NCI-H345 treated with DMSO at 0.1 percent for 48 hours (cell line): ENCODE results near the gene TENM4.
A peak's percentile ranks its signal among the peaks of the same experiment; 100 is the strongest.

Source experiments
- DNase-seq: peaks from one replicate; lab custom pipeline; 2025; ENCODE audit not compliant: unreplicated experiment; lab: John Stamatoyannopoulos, UW

TENM4 gene

DNA sequence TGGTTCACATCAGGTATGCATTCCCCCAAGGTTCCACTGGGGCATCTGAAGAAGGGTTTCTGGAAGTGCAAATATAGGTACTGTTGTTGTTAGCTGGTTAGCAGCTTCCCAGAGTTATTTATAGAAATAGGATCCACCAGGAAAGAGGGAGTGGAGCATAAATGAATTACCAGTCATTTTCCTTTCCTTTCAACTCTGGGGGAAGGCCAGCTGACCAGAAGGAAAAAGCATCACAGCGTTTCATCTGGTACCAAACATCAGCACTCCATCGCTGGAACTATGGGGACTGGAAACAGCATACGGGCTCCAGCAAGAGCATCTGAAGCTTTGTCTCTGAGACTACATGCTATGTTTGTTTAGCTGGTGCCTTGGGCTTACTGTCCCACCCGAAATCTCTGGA lies 487.9 kb downstream of the TENM4 start:
- no peak for DNase-seq

DNA sequence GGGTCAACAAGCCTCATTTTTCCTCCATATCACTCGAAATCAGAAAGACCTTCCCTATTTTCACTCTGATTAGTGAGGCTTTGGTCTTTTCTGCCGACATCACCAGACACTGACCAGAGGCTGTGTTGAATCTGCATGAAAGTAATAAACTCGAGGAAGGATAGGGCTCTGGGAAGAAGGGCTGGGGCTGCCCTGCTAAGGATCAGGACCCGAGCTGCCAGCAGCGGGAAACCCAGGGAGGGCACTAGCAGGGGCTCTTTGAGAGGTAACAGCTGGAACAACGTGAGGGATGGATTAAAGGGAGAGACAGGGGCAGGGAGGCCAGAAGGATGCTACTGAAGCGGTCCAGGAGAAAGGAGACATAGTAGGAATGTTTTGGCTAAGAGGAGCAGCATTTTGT lies 488.7 kb downstream of the TENM4 start:
- DNase-seq: no peak

DNA sequence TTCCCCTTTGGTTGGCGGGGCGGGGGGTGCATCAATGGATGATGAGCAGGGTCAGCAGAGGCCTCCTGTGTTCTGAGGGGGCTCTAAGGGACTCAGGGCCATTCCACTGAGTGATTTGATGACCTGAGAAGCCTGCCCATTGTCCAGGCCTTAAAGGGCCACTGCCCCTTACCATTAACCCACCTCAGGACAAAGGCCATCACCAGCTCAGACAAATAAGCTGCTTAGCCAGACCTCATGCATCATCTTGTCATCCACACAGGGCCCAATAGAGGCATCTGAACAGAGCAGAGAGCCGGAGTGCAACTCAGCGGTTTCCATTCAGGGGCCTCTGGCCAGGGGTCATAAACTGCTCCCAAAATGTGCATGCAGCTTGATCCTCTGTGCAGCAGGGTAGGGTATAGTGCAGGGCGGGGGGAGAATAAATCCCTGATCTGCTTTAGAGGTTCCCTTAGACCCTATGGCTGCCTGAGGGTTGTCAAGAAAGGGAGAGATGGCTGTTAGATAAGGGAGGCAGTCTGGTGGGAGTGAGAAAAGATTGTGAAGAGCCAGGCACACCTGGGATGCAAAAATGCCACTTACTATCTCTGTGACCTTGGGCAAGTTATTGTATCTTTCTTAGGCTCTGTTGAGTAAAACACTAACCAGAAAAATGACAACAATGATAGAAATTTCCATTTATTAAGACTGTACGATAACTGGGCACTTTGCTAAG lies 490.7 kb downstream of the TENM4 start:
- DNase-seq: no peak

DNA sequence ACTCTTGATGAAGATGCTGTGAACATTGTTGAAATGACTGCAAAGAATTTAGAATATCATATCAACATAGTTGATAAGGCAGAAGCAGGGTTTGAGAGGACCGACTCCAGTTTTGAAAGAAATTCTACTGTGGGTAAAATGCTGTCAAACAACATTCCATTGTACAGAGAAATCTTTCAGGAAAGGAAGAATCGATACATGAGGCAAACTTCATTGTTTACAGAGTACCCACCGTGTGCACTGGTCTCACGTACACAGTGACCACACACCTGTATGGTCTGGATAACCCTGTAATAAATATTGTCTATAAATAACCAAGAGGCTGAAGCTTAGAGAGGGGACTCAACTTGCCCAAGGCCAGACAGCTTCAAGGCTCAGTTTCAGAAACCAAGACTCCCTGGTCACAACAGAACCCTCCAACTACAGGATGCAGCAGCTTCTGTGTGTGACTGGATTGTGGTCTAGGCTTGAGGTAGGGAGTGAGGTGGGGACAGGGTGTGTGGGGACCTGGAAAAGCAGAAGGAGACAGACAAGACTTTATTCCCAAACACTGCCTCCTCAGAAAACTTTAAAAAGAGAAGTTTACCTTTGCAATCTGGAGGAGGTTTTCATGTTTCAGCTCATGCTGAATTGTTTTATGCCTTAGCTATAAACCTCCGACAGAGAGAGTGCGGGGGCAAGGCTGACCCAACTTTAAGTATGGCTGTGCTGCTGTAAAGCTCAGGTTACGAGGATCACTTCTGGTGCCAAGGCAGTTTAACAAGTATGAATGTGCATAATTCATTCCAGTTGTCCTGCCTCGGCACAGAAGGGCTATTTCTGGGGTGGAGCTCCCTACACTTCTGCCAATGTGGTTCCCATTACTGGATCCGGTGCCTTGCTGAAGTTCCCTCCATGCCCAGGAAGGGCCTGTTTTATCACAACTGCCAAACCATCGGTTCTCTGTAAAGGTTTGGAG lies 493.6 kb downstream of the TENM4 start:
- DNase-seq: no peak

DNA sequence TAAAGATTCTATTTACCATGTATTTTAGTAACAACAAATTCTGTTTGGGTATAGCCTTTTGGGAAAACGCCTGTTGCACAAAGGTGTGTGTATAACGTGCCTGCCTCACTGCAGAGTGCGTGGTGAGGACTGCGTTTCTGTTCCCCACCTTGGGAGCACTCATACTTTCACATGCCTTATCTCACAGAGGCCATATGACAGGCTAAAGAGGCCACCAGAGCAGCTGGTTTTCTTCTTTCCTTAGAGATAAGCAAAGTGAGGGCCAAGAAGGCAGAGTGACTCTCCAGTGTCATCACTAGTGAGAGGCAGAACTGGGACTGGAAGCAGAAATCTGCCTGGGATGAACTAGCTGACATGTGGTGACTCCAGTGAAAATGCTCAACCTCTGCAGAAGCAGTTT lies 497.0 kb downstream of the TENM4 start:
- DNase-seq: no peak

DNA sequence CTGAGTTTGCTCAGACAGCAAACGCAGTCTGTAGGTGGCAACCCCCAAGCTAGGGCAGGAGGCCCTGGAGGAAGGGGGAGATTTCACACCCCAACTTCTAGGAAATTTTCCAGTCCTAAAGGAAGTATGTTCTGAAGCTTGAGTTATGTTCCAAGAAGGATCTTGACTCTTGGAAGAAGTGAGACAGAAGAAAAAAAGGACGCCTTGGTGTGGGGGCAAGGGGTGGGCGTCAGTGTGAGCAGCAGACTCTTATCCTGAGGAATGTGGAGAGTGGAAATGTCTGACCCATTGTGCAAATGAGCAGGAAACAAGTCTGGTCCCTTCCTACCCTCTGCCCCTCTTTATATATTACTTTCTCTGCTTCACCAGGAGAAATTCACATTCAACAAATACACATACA lies 497.7 kb downstream of the TENM4 start:
- no peak for DNase-seq

DNA sequence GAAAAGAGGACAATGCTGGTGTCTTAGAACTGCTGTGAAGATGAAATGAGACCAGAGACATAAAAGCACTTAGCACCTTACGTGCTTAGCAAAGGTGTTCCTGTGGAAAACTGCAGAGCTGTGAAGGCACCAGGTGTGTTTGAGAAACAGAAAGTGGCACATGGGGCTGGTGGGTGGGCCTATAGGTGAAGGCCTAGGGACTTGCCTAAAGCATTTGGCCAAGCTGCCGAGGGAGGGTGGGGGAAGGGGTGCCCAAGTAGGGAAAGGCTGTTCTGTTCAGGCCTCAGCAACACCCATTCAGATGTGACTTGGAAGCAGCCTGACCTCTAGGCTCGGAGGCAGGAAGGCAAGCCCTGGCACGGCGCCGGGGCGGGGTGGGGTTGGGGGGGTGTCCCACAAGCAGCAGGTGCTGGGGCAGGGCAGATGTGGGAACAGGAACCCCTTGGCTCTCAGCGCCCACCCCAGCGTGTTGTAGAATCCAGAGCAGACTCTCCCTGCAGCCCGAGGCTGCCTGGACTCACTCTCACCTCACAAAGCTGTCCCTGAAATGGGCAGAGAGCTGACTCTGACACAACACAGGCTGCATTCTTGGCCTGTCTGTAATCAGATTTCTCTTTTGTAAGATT lies 499.5 kb downstream of the TENM4 start:
- DNase-seq: no peak

DNA sequence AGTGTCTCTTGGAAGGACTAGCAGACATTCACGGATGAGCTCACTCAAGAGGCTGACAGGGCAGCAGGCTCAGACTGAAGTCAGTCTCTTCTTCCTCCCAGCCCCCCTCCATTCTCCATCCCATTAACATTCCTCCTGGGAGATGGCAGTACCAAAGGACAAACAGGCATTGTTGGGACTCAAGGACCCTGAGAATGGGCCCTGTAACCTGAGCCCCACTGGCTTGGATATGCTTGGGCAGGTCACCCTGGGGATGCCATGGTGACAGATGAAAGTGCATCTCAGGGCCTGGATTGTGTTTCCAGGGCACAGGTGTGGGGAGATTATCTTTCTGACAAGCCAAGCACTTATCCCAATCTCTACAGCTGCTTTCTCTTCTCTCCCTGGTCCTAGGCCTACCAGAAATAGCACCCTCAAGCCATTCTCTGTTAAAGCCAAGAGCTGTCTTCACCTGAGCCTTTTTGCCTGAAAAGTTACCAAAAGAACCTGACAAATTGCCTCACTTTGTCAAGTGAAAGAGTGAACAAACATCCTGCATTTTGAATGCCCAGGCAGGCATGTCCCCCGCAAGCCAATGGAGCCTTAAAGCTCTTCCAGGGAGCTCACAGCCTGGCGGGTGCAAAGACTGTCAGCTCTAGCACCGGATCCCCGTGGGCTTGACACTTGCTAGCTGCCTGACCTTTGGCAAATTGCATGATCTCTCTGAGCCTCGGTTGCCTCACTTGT lies 500.2 kb downstream of the TENM4 start:
- DNase-seq: peak; percentile 90

DNA sequence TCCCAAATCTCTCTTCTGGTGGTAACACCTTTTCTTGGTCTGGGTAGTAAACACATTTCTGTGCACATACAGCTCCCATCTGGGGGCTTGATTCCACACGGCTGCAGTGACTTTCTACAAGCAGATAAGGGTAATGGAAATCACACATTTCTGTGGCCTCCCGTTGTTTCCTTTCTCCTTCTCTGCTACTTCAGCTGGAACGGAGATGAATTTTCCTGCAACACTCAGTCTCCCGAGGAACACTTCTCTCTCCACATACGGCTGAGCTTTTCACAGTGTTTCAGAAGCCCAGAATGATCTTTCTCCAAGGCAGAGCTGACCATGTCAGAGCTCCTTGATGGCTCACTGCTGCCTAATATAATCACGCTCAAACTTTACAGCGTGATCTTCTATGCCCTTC lies 501.9 kb downstream of the TENM4 start:
- DNase-seq: no peak

DNA sequence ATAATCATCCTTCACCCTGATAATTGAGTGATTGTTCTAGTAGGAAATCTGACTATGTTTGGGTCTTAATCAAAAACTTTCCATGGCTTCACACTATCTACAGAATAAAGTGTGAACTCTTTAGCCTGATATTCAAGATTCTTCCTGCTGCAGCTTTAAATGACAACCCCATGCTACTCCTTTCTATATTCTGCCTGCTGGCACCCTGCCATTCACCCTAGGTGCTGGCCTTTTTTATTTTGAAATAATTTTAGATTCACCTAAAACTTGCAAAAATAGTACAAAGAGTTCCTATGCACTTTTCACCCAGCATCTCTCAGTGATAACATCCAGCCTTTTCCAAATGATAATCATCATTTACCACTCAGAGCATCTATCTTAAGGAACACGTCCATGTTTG lies 502.8 kb downstream of the TENM4 start:
- DNase-seq: no peak

DNA sequence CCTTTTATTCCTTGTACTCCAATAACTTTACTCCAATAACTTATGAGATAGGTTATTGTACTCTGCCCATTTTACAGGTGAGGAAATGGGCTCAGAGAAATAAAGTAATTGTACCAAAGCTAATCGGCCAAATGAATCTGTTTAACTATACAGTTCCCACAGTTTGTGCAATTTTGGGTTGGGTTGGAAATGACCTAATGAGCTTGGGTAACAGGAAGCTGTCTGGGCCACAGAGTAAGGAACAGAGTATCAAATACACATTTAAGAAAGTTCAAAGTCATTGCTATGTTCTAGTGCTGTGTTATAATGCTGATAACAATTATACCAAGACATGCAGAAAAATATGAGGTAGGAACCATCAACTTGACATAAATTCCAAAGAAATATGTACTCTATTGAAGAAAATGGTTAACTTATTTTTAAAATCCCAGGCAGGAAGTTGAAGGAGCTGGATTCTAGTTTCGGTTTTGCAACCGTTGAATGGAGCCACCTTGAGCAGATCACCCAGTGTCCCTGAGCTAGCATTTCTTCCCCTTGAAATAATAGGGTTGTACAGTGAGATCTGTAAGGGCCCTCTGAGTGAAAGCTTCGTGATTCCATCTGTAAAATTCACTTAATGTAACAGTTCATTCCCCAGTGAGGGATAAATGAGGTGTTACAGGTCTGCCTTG lies 505.3 kb downstream of the TENM4 start:
- no peak for DNase-seq

DNA sequence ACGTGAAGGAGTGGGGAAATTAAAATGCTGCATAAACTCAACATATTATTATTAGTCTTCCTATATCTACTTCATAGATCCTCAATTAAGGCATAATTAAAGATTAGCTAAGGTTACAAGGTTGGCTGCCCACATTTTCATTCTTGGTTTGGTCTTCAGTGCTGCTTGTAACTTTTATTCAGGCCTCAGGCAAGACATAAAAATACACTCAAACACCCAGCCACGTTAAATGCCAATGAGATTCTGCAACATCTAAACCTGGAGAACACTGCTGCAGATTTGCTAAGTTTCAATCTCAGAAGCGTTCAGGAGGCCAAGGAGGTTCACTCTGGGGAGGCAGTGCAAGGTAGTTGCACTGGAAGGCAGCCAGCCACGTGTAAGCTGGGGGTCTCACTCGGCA lies 507.5 kb downstream of the TENM4 start:
- DNase-seq: no peak

DNA sequence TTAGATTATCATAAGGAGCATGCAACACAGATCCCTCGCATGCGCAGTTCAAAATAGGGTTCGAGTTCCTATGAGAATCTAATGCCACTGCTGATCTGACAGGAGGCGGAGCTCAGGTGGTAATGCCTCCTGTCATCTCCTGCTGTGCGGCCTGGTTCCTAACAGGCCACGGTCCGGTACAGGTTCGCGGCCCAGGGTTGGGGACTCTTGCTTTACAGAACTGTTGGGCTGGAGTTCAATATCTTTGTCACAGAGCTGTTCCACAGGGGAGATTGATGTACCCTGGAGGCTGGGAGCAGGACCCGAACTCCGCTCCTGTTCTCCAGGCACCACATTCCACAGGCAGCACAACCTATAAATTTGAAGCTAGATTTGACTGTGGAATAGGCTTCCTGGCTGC lies 508.1 kb downstream of the TENM4 start:
- DNase-seq: no peak

DNA sequence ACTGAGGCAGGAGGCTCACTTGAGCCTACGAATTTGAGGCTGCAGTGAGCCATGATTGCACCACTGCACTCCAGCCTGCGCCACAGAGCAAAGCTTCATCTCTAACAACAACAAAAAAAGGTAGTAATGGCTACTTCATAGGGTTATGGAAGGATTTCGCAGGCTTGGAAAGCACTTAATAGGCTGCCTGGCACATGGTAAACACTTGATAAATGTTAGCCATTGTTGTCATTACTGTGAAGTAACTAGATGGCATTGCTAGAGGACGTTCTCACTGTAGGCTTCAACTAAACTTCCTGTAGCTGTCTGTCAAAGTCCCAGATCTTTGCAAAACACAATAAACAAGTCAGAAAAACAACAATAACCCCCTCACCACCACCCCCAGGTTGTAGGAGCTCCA lies 508.9 kb downstream of the TENM4 start:
- DNase-seq: no peak

DNA sequence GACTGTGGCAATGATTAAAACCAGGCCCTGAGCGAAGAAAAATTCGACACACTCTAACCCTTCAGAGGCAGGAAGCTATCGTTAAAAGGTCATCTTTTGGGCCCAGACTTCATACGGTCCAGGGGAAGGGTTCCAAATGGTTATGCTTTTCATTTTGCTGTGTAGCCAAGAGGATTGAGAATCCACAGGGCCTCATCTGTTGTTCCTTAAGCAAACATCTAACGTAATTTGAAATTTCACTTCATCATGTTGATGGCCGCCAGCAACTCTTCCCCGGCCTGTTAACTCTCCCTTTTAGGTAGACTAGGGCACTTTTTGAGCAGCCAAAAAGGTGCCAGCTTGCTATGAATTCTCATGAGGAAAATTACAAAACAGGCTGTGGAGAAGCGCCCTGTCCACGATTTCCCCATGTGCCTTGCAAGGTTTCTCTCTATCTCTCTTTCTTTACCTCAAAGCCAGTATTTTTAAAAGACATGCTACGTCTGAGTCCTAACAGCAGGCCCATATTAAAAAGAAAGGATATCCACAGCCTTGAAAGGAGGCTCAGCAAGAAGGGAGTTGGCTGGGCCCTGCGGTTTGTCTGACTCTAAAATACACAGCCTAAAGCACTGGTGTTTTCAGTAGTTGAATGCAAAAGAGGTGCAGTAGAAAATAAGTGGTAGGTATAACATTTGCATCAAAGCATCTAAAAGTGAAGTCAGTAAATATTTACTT lies 509.9 kb downstream of the TENM4 start:
- DNase-seq: no peak

DNA sequence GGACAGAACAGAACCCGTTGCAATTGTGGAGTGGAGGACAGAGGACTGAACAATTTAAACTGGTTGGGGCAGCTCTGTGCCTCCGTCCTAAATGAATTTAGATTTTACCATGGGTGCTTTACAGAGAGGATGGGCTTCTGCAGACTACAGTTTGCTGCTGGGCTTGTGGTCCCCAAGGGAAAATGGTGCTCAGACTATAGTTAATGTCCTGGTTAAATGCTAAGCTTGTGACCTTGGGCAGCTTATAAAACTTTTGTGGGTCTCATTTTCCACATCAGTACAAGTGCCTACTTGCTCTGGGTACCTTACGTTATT lies 511.0 kb downstream of the TENM4 start:
- no peak for DNase-seq

DNA sequence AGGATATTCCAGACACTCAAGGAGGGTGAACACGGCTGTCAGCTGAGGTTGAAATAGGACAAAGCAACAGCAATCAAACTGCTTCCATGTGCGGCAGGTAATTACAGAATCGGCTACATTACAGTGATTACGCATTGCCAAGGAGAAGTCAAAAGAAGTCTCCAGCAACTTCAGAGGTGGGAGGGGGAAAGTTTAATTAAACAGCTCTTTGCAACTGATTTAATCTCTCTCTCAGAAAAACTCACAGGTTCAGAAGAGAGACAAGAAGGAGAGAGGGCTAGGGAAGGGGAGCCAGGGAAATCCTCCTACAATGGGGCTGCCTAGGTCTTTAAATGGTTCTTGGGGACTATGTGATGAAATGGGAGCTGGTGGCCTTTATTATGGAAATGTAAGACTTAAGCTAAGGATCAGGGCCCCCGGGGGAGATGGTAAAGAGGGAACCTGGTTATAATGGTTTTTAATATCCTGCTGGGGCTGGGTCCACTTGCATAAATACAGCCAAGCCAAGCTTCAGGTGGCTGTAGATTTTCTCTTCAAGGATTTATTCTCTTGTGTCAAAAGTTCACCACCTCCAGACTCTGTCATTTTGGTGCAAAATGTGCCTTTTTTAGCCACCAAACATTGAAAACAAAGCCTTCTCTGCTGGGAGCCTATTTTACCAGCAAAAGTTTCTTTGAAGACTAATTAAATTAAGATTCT lies 511.5 kb downstream of the TENM4 start:
- DNase-seq: no peak

DNA sequence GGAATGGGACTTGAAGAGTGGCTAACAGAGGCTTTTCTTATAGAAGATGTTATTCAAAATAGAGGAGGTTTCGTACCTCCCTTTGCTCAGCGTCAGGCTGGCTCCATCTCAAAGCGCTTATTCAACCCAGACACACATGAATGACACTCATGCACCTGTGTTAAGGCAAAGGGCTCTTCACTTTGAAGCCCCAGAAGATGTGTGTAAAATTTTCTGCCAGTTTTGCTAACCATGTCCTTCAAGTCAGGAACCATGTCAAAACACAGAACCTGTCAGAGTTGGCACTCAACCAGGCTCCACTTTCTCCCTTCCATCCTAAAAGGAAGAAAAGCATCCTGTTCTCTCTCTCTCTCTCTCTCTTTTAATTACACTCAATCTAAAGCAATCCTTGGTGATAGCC lies 513.3 kb downstream of the TENM4 start:
- DNase-seq: peak; percentile 40

DNA sequence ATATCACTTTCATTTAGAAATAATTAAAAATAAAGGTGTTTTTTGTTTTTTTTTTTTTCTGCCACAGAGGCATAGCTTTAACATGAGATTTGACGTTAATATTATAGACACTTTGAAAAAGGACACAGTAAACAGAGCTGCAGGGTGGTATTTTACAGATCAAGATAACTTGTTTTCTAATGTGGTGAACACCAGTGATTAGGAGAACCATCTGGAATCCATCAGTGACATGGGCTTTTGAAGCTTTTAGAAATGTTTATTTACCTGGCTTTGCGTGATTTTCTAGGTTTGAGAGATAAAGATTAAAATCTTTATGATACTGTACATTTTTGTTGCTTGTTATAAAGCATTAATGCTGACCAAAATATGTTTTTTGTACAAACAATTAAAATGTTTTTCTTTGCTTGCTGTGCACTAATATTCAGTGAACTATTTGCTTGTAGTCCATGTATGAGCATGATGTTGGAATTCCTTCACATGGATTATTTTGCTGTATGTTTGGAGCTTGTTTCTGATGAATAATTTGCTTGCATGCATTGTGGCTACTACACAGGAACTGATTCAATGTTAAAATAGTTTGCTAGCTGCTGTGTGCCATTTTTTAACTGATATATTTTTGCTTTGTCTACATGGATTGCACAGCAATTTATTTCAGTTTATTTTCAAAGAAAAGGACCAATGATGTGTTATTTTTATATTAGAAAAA lies 514.0 kb downstream of the TENM4 start:
- no peak for DNase-seq
